HG03108 (cell line): ENCODE measurements around the gene KCNN2.
"Not testable (repeated sequence)": the region's sequence is repeated elsewhere in the genome, so short reads cannot be mapped to it uniquely, and the experiment has no call there.

Source experiments
- ATAC-seq: cut with Tn5 transposase; IDR thresholded peaks from one replicate; pipeline ENCODE4 v1.9.1; 2021; ENCODE audit warnings: moderate library complexity; ENCODE audit not compliant: unreplicated experiment

Gene KCNN2

DNA sequence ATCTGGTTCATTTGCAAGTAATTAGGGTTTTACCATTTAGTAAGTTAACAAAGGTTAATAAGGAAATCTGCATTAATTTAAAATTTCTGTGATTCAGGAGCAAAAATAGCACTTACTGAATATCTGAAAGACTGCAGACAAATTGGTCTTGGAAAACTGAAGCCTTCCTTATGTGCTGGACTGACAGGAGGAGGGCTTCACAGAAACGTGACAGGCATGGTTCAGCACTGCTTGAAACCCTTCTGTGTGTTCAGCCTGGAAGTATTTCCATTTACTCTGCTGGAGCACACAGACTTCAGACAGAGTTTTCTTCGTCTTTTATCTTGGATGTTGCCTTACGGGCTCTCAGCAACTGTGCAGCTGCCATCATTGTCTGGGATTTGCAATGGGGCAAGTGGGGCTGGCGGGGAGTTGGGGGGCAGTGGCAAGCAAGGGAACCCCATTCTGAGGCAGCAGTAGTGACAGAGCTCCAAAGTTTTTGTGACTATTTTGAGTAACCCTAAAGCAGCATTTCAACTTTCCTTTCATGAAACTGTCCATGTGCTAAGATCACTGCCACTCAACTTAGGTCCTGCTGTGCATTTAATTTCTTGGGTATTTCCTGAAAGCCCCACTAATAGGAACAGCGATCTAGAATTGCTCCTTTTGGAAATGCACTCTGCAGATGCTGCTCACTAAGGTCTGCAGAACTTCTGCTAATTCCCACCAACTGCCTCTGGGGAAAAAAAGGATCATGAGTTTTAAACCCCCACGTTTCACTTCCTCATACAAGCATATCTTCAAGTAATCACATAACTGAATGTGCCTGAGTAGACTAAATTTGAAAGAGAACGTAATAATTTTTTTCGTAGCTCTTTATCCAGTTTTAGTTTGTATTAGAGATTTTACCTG, 56.6 kb downstream of the KCNN2 start:
- peak; percentile 96 for ATAC-seq

GRCh38 chr5:114419067-114419388, 57.2 kb downstream of the KCNN2 start:
- ATAC-seq, result peak; percentile 19

DNA sequence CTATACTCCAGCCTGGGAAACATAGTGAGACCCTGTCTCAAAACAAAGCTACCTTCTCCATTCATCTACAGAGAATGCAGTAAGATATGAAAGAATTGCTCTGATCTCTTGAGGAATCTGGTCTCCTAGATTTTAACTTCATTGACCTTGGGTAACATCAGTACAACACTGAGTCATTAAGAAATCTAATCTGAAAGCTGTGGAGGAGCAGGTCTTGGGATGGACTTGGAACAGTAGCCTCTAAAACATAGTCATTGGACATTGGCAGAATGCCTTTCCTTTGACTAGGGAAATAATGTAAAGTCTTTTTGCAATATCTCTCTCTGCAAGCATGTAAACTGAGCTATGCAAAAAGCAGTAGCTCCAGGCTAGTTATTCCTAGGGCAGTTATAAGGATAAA, 58.1 kb downstream of the KCNN2 start:
- ATAC-seq, result no peak

DNA sequence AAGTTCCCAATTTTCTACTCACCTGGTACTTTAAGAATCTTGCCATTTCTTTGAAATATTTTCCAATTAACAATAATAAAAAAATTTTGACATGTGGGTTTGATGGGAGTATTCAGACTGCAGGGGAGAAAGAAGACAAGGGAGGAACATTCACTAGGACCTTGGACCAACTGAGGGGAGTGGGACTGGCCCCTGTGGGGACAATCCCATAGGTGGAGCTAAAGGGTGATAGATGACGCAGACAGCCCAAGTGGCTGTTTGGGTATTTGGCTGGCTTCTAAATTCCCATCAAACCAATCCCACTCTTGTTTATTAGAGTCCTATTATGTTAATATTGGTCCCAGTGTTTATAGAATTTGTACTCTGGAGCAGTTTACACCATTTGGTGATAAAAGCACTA, 65.3 kb downstream of the KCNN2 start:
- ATAC-seq, result no peak

GRCh38 chr5:114430532-114430931, 68.7 kb downstream of the KCNN2 start:
- ATAC-seq, result no peak

DNA sequence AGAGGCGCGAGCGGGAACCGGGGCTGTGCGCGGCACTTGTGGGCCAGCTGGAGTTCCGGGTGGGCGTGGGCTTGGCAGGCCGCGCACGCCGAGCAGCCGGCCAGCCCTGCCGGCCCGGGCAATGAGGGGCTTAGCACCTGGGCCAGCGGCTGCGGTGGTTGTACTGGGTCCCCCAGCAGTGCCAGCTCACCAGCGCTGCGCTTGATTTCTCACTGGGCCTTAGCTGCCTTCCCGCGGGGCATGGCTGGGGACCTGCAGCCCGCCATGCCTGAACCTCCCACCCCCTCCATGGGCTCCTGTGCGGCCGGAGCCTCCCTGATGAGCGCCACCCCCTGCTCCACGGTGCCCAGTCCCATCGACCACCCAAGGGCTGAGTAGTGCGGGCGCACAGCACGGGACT, 70.8 kb downstream of the KCNN2 start:
- not testable (repeated sequence) for ATAC-seq

GRCh38 chr5:114434396-114435219, 72.7 kb downstream of the KCNN2 start:
- no peak for ATAC-seq

- ATAC-seq, result no peak
Measured at GRCh38 chr5:114435220-114435481, 73.3 kb downstream of the KCNN2 start.

GRCh38 chr5:114435885-114436299, 74.0 kb downstream of the KCNN2 start:
- ATAC-seq, result no peak

DNA sequence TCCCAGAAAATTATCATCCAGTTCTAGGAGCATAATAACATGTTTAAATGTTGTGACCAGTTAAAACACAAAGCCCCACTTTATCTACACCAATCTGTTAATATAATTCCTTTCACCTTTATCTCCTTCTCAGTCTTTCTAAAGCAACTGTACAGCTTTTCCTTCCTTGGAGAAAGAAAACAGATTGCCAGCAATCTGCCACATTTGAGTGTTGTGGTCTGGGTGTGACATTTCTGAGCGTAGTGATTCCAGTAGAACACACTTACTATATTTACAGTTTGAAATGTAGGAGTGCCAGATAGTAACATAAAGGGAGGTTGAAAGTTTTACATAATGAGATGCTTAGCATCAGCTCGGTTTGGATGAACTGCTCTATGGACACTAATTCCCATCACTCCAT, 76.1 kb downstream of the KCNN2 start:
- ATAC-seq, result no peak

GRCh38 chr5:114438471-114438870, 76.6 kb downstream of the KCNN2 start:
- no peak for ATAC-seq

DNA sequence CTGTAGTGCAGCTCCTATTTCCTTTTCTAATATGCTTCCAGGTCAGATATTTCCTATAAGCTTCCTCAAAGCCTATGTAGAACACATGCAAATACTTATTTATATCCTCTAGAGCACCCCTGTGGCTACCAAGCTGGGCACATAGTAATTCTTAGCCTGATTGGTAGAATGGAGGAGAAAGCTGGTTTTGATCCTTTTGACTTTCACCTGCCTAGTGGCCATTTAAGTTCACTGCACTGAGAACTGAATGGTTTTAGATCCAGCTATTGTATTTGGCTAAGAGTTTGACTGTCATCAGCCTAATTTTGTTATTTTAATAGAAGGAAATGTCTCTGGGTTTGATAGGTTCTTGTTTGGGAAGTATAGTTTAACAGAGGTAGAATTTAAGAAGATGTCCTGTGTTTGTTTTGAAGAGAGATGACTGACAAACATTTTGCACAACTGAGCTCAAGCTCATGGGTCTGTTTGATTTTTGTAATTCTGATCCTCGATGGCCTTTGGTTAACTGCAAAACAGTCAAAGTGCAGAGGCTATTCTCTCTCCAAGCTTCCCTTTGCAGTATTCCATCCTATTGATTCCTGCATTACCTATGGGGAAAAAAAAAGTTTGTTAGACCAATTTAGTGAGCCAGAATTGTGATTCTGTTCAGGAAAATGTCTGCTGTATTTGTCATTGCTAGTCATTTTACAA, 85.4 kb downstream of the KCNN2 start:
- ATAC-seq, result no peak

DNA sequence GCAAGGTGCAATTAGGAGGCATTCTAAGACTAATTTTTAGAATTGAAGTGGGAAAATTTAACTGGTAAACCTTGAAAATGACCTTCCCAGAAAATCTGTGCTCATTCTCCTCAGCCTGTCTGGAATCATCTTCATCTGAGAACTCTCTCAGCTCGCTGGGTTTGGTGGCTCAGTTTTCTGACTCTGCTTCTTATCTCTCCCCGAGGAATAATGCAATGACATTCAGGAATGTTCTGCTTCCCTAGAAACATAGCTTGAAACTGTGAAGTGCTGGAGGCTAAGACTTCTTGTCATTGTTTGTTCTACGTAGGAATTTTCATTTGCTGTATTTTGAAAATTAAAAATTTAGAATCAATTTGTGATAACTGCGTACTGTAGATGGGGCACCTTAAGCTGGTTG, 86.6 kb downstream of the KCNN2 start:
- ATAC-seq, result no peak

DNA sequence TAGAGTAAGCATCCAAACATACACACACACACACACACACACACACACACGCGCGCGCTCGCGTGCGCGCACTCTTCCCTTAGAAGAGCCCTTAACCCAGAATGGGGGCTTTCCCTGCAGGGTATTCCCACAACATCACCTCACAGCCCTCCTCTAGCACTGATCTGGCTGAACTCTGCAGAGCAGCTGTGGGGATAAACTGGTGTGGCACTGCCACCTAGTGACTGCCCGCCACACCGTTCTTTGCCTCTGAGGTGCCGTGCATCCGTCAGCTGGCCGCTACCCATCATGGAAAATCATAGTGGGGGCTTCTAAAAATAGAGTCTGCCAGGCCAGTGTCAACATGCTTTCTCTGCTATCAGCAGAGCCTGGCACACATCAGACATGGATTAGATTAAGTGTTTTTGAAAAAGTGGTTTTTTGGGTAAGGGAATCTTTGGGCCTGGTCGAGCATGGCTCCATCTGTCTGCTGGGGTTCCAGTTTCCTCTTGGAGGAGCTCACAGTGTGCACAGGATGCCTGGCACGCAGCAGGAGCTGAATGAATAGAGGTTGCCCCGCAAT, 88.1 kb downstream of the KCNN2 start:
- peak; percentile 96 for ATAC-seq

DNA sequence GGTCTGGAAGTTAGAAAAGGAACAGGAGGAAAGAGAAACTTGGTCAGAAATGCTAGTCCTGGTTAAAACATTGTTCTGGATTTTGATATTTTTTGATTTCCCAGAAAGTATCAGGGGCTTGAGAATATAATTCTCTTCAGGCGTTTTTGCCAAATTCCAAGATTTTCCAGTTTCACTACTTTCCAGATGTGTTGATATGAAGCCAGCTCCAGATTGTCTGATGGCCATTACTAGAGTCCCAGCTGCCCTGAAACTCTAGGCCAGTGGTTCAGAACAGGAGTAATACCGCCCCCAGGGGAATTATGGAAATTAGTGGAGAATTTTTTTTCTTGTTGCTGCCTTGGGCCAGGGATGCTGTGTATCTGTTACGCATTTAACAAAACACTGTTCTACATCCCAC, 88.6 kb downstream of the KCNN2 start:
- ATAC-seq, result no peak

DNA sequence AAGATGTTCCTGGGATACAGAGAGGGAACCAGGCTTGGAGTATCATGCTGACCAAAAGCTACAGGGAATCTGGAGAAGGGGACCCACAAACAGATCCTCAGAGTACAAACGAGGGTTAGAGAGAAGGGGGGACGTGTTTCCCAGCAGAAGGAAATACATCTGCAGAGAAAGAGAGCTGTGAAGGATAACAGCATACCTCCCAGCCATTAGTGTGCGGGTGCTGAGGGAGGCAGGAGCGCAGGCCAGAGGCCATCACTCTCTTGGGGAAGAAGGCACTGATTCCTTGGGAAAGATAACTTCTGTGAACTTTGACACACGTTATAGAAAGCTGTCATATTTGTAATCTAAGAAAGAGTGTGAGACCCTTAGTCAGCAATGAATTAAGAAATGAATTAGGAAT, 96.9 kb downstream of the KCNN2 start:
- ATAC-seq, result no peak

GRCh38 chr5:114467171-114467570, 105.3 kb downstream of the KCNN2 start:
- ATAC-seq, result no peak

- no peak for ATAC-seq
Measured at GRCh38 chr5:114467729-114468128, 105.9 kb downstream of the KCNN2 start.

GRCh38 chr5:114469372-114469771, 107.5 kb downstream of the KCNN2 start:
- no peak for ATAC-seq

DNA sequence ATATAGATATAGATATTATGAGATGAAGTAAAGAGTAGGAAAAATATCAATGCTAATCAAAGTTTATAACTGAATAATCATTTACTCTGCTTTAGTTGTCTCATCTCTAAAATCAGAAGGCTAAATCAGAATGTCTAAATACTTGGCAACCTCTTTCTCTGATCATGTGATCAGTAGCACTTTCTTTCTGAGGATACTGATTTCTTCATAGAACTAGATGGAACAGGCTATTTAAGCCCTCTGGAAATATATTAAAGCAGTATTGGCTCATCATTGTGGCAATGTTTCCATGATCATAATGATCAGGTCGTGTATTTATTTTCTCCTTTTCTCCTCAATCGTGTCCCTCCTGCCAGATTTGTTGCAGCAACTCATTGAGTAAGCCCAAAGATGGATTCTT, 109.7 kb downstream of the KCNN2 start:
- ATAC-seq, result no peak

- ATAC-seq, result no peak
Measured at GRCh38 chr5:114473541-114473940, 111.7 kb downstream of the KCNN2 start.
